Activated naive CD8-positive, alpha-beta T cell treated with anti-CD3 and anti-CD28 coated beads, Interleukin-2, amount 50 U/mL, for 24 hours (primary cell): ENCODE data around the gene ZNF665.
"Not testable (repeated sequence)": the region's sequence is repeated elsewhere in the genome, so short reads cannot be mapped to it uniquely, and the experiment has no call there.

Source experiments
- ATAC-seq: fragments of 150-1000 bp; cut with Tn5 transposase; one replicate; pipeline ENCODE4 v1.10.0; 2021
- DNase-seq: peaks from one replicate; pipeline ENCODE4 v3.0.0; 2021
- H3K27ac Mint-ChIP-seq: one replicate; pipeline ENCODE4 v1.8.0; 2021; ENCODE audit warnings: mild to moderate bottlenecking, mixed read lengths
- H3K27me3 Mint-ChIP-seq: one replicate; pipeline ENCODE4 v1.8.0; 2021; ENCODE audit warnings: mixed read lengths
- H3K36me3 Mint-ChIP-seq: one replicate; pipeline ENCODE4 v1.8.0; 2021; ENCODE audit warnings: low read depth, mixed read lengths
- H3K4me1 Mint-ChIP-seq: one replicate; pipeline ENCODE4 v1.8.0; 2021; ENCODE audit warnings: mixed read lengths
- H3K4me3 Mint-ChIP-seq: one replicate; pipeline ENCODE4 v1.8.0; 2021; ENCODE audit warnings: mild to moderate bottlenecking, moderate library complexity, mixed read lengths
- H3K9me3 Mint-ChIP-seq: one replicate; pipeline ENCODE4 v1.8.0; 2021; ENCODE audit warnings: mixed read lengths

The ZNF665 gene

GRCh38 chr19:53130506-53130905 lies 62.7 kb downstream of the ZNF665 start:
- Mint-ChIP-seq H3K36me3 (peaks cover 36% of the 10 kb centered on the region), H3K4me3 (no peak overlapping the region), H3K9me3 (peaks cover 31% of the 10 kb centered on the region), H3K27me3 (peaks cover 10% of the 10 kb centered on the region), H3K27ac (no peak overlapping the region), H3K4me1 (peaks cover 5% of the 10 kb centered on the region)
- DNase-seq: no peak
- no peak for ATAC-seq

- DNase-seq, H3K27me3 Mint-ChIP-seq, H3K4me1 Mint-ChIP-seq, H3K27ac Mint-ChIP-seq, ATAC-seq, H3K4me3 Mint-ChIP-seq: not testable (repeated sequence)
- Mint-ChIP-seq H3K36me3 (peaks cover 27% of the 10 kb centered on the region), H3K9me3 (peaks cover 30% of the 10 kb centered on the region)
These were observed 66.2 kb downstream of the ZNF665 start for GRCh38 chr19:53126733-53127526.

GRCh38 chr19:53123400-53123799 lies 69.8 kb downstream of the ZNF665 start:
- H3K27ac Mint-ChIP-seq: no peak overlapping the region
- no peak for ATAC-seq
- no peak for DNase-seq
- no peak overlapping the region for H3K4me3 Mint-ChIP-seq
- H3K27me3 Mint-ChIP-seq: no peaks in the 10 kb centered on the region
- no peaks in the 10 kb centered on the region for H3K4me1 Mint-ChIP-seq
- H3K36me3 Mint-ChIP-seq: peaks cover 26% of the 10 kb centered on the region
- peaks cover 35% of the 10 kb centered on the region for H3K9me3 Mint-ChIP-seq
